Large intestine (tissue), 3 donors: ENCODE data around the gene FBXO39. TPM values are rescaled to one million over a fixed set of nuclear protein-coding genes. Genes with fewer than 3 reads are reported as not detected.
A peak's percentile ranks its signal among the peaks of the same experiment; 100 is the strongest.

Experiments used
- DNase-seq, 2 donors: peaks; one replicate each; pipeline versions ENCODE4 v3.0.0 to v3.0.0-alpha.2; 2013
- H3K27ac ChIP-seq: one replicate; pipeline ENCODE4 v1.5.1; 2013; ENCODE audit warnings: low read length
- H3K27me3 ChIP-seq: 2 replicates; pipeline ENCODE4 v1.6.1; 2013; ENCODE audit warnings: low read length; ENCODE audit not compliant: control insufficient read depth, insufficient read depth
- H3K36me3 ChIP-seq: 2 replicates; pipeline ENCODE4 v1.6.1; 2013; ENCODE audit warnings: low read length; ENCODE audit not compliant: control insufficient read depth, insufficient read depth
- H3K4me1 ChIP-seq: one replicate; pipeline ENCODE4 v1.6.1; 2013; ENCODE audit warnings: low read length; ENCODE audit not compliant: control insufficient read depth, insufficient read depth
- H3K4me3 ChIP-seq: one replicate; pipeline ENCODE4 v1.5.1; 2013; ENCODE audit warnings: low read length
- H3K9me3 ChIP-seq: one replicate; pipeline ENCODE4 v1.6.1; 2013; ENCODE audit warnings: mild to moderate bottlenecking, low read depth, low read length, moderate library complexity; ENCODE audit not compliant: control insufficient read depth
- WGBS: methylation state at CpG from one replicate; pipeline ENCODE4 v1.1.5; 2013; ENCODE audit warnings: low lambda C conversion rate; ENCODE audit not compliant: insufficient coverage; 5-methylcytosine and 5-hydroxymethylcytosine counted together
- polyA plus RNA-seq: library from polyadenylated mRNA; unstranded; fragments of 120-200 nt; gene quantifications from one replicate; pipeline ENCODE4 v1.2.1, GENCODE V29; 2013

FBXO39 gene
- polyA plus RNA-seq, 1 donor, result 1.8 TPM

DNA sequence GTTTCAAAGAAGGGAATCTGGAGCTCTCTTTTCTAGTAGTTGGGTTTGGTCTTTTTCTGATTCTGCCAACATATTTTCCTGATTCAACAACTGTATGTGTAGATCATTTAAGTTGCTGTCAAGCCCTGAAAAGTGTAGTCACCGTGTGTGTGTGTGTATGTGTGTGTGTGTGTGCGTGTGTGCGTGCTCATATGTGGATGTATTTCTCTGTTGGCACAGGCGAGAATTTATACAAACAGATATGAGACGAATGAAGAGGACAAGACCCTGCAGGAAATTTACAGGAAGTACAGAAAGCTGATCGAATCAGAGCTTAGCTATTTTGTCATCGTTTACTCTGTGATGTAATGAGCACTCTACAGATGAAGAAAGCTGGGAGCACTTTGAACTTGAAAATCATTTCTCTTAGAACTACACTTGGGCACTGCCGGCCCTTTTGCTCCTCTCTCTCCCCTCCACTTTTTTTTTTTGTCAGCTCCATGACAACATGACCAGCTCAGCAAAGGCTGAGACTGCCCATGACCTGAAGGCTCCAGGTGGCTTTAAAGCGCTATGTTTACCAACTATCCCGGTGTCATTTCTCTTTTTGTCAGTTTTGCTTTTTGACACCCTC, 11.2 kb downstream of the FBXO39 start:
- 49% methylated on average over 2 of the region's 10 CpGs for WGBS
- no peak for DNase-seq
- no peak overlapping the region for H3K27ac ChIP-seq
- peaks cover 2% of the 10 kb centered on the region for H3K4me1 ChIP-seq
- H3K9me3 ChIP-seq, result no peaks in the 10 kb centered on the region
- H3K36me3 ChIP-seq, result no peaks in the 10 kb centered on the region
- no peaks in the 10 kb centered on the region for H3K27me3 ChIP-seq
- no peak overlapping the region for H3K4me3 ChIP-seq

DNA sequence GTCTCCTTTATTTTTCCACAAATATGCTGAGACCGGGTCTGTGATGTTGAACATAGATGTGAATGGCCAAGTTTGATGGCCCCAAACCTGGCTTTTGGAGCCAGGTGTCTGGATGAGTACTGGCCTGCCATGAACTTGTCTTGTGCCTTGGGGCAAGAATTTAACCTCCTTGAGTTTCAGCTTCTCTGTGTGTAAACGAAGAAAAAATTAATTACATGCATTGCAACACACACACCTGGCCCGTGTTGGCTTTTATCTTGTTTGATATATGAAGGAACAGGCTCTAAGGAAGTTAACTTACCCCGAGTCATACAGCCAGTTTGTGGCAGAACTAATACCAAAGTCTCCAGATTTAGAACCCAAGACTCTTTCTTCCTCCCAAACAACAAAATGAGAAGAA, 13.1 kb downstream of the FBXO39 start:
- H3K4me3 ChIP-seq, result no peak overlapping the region
- WGBS, result no CpG with 5 or more reads among the region's 4 CpGs
- no peaks in the 10 kb centered on the region for H3K9me3 ChIP-seq
- peak in 1 of 2 donors; percentile 45 for DNase-seq
- H3K36me3 ChIP-seq, result no peaks in the 10 kb centered on the region
- H3K27me3 ChIP-seq, result no peaks in the 10 kb centered on the region
- no peak overlapping the region for H3K27ac ChIP-seq
- peaks cover 2% of the 10 kb centered on the region for H3K4me1 ChIP-seq

DNA sequence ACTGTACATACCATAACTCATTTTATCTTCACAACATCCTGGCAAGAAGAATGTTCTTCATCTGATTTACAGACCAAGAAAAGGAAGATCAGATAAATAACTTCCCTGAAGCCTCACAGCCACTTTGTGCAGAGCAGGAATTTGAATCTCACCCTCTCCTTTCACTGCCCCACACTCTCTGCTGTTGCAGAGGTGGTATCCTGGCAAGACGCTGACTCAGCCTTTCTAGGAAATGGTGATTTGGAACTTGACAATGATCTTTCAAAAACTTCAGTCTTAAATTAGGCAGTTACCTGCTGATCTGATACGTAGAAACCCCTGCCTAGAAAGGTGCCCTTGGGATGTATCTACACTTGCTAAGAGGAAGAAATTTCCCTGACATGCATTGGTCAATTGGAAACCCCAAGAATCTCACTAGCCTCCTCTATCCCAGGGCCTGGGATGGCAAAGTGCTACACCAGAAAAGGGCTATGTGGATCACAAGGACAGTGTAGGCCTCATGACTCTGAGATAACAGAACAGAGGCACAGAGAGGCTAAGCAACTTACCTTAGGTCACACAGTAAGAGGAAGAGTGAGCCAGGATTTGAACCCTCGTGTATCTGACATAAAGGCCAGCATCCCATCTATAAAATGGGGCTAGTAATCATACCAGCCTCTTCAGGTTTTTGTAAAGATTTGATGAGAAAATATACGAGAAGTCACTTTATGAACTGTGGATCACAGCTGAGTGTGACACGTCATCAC, 17.9 kb downstream of the FBXO39 start:
- H3K27me3 ChIP-seq, result no peaks in the 10 kb centered on the region
- WGBS, result 100% methylated on average over 2 of the region's 5 CpGs
- no peaks in the 10 kb centered on the region for H3K9me3 ChIP-seq

DNA sequence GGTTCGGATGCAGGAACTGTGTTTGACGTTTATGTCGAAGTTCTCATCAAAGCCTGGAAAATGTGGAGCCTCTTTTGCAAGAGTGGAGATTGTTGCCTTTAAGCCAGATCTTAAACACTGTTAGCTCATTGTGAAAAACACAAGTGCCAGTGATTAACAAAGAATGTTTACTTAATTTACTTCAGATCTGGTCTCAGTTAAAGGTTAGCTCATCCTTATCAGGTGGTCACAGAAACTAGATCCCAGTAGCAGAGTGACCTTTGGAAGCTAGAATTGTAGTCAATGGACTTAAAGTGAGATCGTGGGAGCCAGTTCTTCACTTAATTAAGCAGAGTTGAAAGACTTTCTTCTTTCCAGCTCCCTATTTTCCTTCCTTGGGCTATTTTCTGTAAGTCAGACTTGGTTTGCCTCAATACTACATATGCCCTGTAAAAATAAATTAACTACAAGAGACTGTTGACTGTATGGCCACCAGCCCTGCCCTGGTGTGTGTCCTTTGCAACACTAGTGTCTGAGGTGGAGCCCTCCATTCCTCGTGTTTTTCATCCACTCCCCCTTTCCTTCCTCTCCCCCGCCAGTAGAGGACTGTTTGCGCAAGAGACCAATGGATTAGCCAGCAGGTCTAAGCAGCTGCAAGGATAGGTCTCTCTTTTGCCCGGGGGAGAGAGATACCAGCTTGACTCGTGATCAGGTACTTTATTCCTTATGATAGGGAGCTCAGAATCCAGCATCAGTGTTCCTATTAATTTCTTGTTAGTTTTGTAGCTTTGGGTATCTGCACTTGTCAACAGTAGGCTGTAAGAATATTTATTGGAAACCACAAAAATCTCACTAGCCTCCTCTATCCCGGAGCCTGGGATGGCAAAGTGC, 20.2 kb downstream of the FBXO39 start:
- 19% methylated on average over 3 of the region's 10 CpGs for WGBS
- Histone ChIP-seq H3K36me3 (no peaks in the 10 kb centered on the region), H3K4me3 (no peak overlapping the region), H3K4me1 (peaks cover 13% of the 10 kb centered on the region), H3K27me3 (no peaks in the 10 kb centered on the region), H3K9me3 (no peaks in the 10 kb centered on the region), H3K27ac (peak overlapping the region; percentile 94)
- DNase-seq, result peak; percentile 69 to 87

More for the DNA sequence above, 17.9 kb downstream of the FBXO39 start:
- peaks cover 15% of the 10 kb centered on the region for H3K4me1 ChIP-seq
- no peaks in the 10 kb centered on the region for H3K36me3 ChIP-seq
- H3K27ac ChIP-seq, result no peak overlapping the region
- no peak overlapping the region for H3K4me3 ChIP-seq
- no peak for DNase-seq

DNA sequence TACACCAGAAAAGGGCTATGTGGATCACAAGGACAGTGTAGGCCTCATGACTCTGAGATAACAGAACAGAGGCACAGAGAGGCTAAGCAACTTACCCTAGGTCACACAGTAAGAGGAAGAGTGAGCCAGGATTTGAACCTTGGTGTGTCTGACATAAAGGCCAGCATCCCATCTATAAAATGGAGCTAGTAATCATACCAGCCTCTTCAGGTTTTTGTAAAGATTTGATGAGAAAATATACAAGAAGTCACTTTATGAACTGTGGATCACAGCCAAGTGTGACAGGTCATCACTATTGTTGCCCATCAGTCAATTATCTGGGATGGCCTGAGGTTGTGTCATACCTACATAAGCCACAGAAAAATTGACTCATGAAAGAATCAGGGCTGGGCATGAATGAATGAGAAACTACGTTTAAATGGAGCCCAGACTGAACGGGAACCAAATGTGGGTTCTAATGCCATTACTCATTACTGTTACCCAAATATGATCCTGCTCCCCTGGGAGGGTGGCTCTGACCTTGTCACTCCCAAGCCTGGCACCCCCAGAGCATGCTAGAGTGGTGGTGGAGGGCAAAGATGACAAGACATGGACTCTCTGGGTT, 21.0 kb downstream of the FBXO39 start:
- Histone ChIP-seq H3K27ac (peak overlapping the region; percentile 94), H3K4me3 (no peak overlapping the region), H3K4me1 (peaks cover 13% of the 10 kb centered on the region), H3K9me3 (no peaks in the 10 kb centered on the region), H3K36me3 (no peaks in the 10 kb centered on the region), H3K27me3 (no peaks in the 10 kb centered on the region)
- no peak for DNase-seq
- WGBS, result no CpG with 5 or more reads among the region's 2 CpGs

DNA sequence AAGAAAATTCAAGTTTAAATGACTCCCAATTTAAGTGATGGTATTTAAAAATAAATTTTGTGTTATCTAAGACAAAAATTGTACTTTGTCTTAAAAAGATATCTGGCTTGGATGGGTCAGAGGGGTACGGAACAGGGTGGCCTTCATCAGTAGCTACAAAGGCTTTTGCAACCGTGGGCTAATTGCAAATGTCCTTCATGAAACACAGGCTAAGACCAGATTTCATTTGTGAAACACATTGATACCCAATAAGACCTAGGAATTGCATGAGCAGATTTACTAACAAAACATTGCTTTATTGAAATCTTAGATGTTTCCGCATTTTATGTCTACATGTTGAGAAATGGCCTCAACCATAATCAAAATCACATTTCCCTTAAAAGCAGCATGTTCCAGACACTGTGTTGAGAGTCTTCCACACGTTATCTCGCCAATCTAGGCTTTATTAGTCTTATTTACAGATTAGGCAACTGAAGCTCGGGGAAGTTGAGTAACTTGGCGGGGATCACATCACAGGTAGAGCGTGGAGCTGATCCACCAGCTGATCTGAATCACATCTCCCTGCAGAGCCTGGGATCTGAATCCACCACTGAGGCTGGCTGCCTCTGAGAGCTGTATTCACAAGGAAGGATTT, 21.8 kb downstream of the FBXO39 start:
- H3K4me1 ChIP-seq, result peaks cover 13% of the 10 kb centered on the region

DNA sequence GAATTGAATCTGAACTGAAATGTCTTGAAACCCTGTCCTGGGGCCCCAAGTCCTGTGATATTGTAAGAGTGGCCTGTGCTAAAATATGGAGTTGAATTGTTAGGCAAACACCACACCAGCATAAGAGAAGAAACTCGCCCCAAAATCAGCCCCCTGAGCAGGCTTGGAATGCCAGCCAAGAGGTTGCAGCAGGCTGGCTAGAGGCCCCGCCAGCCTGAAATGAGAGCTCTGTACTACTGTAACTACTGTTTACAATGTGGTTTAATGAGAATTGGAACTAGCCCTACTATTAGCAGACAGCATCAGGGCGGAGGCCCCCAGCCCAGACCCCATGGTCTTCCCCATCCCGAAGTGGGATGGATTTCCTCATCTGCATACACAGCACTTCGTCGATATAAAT, 23.7 kb downstream of the FBXO39 start:
- H3K4me3 ChIP-seq, result no peak overlapping the region
- no peaks in the 10 kb centered on the region for H3K9me3 ChIP-seq
- no peaks in the 10 kb centered on the region for H3K36me3 ChIP-seq
- no CpG with 5 or more reads among the region's 6 CpGs for WGBS
- no peaks in the 10 kb centered on the region for H3K27me3 ChIP-seq
- DNase-seq, result no peak
- no peak overlapping the region for H3K27ac ChIP-seq
- peaks cover 13% of the 10 kb centered on the region for H3K4me1 ChIP-seq

More for the DNA sequence above, 21.8 kb downstream of the FBXO39 start:
- no CpG with 5 or more reads among the region's 8 CpGs for WGBS
- no peak overlapping the region for H3K27ac ChIP-seq
- no peak for DNase-seq
- no peak overlapping the region for H3K4me3 ChIP-seq
- H3K27me3 ChIP-seq, result no peaks in the 10 kb centered on the region
- no peaks in the 10 kb centered on the region for H3K9me3 ChIP-seq
- no peaks in the 10 kb centered on the region for H3K36me3 ChIP-seq

DNA sequence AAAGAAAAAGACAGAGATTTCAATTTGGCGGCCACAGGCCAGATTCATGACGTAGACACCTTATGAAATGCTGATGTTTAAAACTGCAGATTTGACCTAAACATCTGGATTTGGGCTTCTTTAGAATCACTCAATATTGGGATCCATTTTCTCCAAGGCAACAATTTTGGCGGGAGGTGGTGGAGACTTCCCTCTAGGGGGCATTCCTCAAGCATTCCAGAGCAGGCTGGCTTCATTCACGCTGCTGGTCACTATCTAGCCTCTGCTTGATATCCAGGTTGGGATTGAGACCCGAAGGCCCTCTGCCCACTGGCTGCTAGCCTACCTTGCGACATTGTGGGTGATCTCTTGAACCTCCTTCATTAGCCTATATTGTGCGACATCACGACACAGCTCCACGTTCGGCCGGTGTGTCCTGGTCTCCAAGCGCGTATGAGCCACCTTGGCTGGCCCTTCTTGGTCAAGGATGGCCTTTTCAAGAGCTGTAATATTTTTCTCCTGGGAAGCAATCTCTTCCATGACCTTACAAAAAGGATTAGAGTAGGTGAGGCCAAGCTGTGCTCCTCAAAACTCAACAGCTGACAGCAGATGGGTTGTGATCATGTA, 24.5 kb downstream of the FBXO39 start:
- no peaks in the 10 kb centered on the region for H3K9me3 ChIP-seq

DNA sequence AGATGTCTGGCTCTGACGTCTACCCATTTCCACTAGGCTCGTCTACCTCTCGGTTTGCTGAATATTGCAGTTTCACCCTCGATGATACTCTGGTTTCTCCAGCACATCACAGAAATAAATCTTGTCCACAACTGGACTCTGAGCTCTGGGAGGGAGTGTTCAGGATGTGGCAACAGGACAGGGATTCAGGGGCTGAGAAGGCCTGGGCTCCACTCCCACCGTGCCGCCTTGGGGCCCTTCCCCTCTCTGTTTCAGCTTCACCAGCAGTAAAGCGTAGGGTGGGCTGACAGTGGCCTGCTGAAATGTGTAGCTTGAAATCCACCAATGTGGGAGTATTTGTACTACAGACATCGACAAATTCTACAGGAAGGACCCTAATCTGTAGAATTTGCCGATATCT, 35.5 kb downstream of the FBXO39 start:
- Histone ChIP-seq H3K27me3 (no peaks in the 10 kb centered on the region), H3K9me3 (peaks cover 3% of the 10 kb centered on the region), H3K27ac (peak overlapping the region; percentile 45), H3K4me1 (no peaks in the 10 kb centered on the region), H3K4me3 (no peak overlapping the region), H3K36me3 (no peaks in the 10 kb centered on the region)
- peak; percentile 51 to 70 for DNase-seq
- WGBS, result no CpG with 5 or more reads among the region's 9 CpGs

More for the DNA sequence above, 24.5 kb downstream of the FBXO39 start:
- no peaks in the 10 kb centered on the region for H3K27me3 ChIP-seq
- DNase-seq, result no peak
- no peak overlapping the region for H3K4me3 ChIP-seq
- H3K36me3 ChIP-seq, result no peaks in the 10 kb centered on the region
- H3K4me1 ChIP-seq, result peaks cover 13% of the 10 kb centered on the region
- no peak overlapping the region for H3K27ac ChIP-seq
- WGBS, result 100% methylated on average over 1 of the region's 13 CpGs
